ENCODE data around the gene VOPP1.

The VOPP1 gene

DNA sequence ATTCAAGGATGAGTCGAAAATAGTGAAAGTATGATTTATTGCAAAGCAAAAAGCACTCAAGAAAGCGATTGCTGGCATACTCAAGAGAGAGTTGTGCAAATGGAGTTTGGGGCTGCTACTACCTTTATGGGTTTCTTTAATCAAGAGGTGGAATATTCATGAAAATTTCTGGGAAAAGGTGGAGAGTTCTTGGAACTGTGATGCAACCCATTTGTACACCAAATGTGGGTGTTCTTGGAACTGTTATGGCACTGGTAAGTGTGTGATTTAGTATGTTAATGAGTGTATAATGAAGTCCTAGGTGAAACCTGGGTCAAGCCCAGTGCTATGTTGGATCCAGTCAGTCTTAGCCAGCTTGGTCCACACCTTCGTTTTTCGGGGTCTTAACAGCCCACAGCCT, 3.4 kb upstream of the VOPP1 start:
- DNase-seq = no peak

DNA sequence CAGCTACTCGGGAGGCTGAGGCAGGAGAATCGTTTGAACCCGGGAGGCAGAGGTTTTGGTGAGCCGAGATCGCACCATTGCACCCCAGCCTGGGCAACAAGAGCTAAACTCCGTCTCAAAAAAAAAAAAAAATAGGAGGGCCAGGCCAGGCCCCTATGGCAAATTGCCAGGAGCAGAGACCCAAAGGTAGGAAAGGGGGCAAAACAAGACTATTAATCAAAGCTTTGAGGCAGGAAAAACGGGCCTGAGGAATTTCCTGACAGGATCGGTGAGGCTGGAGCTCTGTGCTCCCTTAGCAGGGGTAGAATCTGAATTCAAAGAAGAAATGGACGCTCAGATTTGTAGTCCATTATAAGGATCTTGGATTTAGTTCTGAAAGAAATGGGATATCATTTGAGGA, 2.8 kb upstream of the VOPP1 start:
- no peak for DNase-seq

DNA sequence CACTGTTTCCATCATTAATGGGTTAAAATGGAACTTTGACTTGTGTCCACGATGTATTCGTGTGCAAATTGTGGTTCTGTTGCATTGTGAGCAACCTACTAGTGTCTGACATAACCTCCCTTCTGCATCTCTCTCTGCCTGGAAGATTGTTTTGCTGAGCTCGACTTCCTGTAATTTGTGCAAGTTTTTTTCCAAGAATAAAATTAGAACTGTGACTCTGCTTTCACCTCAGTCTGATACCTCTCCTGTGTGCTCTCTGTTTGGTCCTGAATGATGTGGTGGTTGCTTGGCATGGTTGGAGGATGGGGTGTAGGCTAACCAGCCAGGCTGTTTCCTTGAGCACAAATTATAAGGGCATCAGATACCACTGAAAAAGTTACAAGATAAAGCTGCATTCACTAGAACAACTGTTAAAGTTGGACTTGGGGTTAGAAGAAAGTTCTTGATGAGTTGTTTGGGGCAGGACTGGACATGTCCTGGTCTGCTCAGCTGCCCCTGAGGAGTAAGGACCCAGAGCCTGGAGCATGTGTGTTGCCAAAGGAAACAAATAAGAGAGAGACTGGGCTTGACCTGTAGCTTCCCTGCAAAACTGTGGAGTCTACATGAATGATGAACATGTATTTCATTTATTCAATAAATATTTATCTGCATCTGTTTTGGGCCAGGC, 1.9 kb upstream of the VOPP1 start:
- no peak for DNase-seq

DNA sequence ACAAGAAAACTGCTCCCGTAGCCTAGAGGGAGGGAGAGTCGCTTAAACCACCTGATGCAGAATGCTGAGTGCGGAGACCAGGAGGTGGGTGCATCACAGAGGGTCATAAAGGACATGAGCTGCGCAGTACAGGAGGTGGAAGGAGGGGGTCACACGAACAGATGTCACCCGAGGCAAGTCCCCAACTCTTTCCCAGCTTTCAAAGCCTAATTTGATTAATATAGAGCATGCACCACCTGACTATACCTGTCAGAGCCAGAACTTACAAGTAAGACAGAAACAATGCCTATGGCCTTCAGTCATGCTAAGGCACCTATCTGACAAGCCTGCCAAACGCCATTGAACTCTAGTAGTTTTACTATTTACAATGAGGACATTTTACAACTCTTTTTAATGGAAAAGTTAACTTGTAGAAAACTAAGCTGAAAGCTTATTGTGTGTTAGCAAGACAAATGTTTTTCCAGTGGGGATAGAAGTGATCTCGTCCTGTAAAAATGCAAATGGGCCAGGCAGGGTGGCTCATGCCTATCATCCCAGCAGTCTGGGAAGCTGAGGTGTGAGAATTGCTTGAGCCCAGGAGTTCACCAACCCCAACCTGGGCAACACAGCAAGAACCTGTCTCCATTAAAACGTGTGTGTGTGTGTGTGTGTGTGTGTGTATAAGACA, 1.1 kb upstream of the VOPP1 start:
- no peak for DNase-seq

DNA sequence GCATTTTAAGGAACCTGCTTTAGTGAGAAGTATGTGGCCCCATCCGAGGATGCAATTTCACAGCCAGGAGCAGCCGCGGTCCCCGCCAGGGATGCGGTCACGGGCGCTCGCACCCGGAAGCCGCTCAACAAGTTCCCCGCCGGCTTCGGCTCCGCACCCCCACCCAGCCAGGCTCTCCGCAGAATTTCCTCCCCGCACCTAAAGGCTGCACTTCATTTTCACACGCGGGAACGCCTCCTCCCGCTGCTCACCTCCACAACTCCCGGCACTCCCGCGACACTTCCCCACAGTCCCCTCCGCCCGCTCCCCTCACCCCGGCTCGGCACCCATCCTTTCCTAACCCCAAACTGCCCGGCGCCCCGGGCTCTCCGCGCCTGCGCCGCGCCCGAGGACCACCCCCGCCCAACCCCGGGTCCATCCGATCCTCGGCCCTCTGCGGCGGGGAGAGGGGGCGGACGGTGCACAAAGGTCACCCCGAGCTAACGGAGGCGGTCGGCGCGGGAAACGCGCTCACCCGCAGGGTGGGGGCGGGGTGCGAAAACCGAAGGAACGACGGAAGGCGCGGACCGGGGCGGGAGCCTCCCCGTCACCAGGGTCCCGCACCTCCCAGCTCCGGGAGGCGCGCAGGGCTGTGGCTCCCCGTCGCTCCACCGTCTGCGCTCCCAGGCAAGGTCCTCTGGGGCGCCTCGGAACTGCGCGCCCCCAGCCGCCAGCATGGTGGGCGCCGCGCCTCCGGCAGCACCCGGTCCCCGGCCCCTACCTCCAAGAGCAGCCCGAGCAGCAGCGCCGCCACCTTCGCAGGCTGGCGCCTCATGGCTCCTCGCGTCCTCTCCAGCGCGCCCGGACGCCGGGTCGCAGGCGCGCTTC, 558 bp downstream of the VOPP1 start:
- DNase-seq = peak; percentile 82

DNA sequence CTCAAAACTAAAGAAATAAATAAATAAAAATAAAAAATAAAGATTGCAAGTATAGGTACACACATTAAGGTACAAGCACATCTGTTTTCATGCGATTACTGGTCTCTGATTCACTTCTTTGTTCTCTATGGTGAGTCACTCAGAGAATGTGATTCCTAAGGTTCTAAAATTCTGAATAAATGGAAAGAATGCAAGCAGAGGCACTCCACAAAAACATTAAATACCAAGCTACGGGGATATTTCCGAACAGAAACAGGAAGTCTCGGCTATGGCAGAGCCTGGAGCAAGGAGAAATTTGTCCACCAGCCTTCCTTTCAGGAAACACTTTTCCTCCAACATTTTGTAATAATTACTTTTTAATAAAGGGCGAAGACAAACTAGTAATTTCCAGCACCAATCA, 1.4 kb downstream of the VOPP1 start:
- DNase-seq = no peak

DNA sequence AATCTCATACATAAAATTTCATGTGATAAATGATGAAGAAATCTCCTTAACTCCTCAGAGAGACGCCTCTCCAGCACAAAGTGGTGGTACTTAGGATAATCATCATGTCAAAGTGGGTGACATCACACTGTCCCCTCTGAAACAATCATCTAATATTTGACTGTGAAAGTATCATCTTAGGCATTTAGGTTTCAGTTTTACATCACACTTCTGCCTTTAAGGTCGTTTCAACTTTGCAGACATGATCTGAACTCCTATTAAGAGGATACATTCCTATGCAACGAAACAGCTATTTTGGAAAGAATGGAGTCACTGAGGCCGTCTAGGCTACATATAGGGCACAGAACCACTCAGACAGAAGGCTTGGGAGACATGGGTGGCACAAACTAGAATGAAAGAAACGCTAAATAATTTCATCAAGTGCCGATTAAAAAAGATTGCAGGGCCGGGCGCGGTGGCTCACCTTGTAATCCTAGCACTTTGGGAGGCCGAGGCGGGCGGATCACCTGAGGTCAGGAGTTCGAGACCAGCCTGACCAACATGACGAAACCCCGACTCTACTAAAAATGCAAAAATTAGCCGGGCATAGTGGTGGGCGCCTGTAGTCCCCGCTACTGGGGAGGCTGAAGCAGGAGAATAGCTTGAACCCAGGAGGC, 2.0 kb downstream of the VOPP1 start:
- DNase-seq = no peak

DNA sequence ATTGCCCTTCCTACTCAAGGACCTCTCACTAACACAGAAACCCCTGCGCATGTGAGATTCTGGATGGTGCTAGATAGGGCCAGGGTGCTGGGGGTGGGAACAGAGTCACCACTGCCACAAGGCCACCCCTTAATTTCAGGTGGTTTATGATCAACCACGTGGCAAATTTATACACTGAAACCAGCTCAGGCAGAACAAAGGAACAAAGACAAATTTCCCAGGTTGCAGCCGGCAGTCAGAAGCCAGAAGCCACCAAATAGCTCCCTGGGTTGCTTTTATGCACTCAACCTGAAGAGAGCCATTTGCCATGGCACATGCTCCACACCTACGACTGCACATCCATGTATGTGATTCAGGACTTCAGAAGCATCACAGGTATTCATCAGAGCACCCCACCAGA, 2.5 kb downstream of the VOPP1 start:
- DNase-seq = no peak

DNA sequence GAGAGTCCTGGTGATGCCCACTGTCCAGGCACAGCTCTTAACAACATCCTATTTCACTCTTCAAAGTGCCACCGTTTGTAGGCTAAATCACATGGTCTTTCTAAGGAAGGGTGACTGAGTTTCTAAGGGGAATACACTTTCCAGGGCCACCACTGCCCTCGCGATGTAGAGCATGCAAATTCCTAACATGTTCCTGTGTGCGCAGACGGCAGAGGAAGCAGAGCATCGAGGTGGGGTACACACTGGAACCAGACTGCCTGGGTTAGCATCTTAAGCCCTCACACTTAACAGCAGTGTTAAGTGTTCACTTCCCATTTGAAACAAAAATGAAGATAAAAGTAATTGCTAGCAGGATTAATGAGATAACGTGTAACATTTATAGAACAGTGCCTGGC, 3.0 kb downstream of the VOPP1 start:
- DNase-seq = no peak

DNA sequence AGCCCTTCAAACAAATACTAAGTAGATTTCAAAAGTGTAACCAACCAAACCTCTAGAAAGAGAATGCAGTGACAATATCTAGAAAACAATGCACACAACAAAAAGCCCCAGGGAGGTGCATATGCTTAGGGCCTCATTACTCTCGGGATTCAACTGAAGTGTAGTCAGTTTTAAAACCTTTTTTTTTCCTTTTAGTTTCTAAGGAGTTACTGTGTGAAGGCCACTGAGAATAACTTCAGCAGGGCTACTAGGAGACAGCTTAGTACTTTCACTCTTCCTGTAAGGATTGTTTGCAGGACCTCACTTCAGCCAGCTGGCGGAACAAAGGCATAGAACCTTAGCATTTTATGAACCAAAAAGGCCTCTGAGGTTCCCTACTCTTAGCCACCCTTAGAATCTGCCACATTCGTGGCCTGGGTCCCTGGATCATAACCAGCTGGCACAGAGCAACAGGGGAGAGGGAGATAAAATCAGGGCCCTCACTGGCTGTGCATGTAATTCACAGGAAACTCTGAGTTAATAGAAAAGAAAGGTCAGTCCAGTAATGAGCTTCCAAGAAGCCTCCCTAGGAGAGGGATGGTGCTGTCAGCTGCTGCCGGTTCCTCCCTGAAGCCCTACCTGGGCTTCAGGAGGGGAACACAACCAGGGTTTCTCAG, 3.6 kb downstream of the VOPP1 start:
- DNase-seq = no peak

DNA sequence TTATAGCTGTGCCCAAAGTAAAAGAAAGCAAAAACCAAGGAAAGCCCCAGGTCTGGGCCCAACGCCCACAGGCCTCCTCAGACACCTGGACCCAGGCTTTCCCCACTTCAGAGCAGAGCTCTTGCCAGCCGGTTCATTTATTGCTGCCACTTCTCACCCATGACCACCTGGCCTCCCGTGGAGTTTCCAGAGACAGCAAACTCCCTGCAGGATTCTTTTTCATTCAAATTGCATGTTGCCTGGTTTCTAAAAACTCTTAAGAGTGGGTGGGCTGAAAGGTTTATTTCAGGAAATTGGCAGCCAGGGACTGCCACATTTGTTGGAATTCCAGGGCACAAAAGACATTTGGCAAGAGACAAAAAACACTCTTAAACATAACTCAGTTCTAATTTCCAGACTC, 4.7 kb downstream of the VOPP1 start:
- DNase-seq = no peak

DNA sequence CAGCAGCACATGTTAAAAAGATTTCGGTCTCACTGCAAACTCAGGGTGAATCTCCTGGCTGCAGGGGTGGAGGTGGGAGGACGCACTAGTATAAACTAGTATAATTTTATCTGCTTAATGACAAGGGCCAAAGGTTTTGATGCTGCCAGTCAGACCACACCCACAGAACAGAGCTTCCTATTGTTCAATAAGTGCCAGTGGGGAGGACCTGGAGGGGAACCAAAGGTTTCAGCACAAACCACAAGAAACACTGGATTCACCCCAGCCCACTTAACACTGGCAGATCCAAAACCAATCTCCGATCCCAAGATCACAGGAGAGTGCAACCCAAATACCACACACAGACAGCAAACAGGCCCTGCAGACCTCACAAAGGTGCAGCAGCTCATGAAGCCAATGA, 6.6 kb downstream of the VOPP1 start:
- no peak for DNase-seq

DNA sequence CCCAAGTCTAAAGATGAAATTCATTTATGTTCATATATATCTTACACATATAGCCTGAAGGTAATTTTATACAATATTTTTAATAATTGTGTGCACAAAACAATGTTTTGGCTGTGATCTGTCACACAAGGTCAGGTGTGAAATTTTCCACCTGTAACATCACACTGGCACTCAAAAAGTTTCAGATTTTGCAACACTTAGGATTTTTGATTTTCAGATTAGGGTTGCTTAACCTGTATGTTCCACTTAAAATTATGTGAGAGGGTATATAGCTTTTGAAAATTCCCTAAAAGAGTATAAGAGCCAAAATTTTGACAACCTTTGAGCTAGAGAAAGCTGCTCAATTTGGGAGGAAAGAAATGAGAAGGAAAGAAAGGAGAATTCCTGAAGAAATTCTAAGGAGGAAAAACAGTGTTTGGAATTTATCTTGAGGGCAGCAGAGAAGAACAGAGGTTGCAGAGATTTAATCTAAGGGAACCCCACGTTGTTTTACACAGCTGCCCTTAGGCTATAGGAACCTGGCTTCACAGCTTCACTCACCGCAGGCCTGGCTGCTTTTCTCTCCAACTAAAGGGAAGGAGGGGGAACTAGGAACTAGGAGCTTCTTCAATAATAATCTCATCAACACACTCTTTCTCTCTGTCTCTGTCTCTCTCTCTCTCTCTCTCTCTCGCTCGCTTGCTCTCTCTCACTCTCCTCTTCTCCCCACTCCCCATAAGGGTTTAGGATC, 8.5 kb downstream of the VOPP1 start:
- no peak for DNase-seq

DNA sequence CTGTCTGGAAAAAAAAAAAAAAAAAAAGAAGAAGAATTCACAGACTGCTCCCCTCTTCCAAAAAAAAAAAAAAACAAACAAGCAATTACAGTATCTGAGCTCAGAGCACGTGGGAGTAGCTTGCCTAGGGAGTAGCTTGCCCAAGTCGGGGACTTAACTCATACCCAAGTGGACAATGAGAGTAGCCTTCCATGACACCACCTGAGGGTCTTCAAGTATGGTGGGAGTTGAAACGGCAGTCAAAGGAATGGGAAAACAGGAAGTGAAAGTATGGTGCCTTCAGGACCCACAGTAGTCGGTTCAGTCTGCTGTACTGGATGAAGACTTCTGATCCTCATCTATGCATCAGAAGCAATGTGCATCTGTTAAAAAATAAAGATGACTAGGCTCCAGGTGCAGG, 10.6 kb downstream of the VOPP1 start:
- DNase-seq = no peak

DNA sequence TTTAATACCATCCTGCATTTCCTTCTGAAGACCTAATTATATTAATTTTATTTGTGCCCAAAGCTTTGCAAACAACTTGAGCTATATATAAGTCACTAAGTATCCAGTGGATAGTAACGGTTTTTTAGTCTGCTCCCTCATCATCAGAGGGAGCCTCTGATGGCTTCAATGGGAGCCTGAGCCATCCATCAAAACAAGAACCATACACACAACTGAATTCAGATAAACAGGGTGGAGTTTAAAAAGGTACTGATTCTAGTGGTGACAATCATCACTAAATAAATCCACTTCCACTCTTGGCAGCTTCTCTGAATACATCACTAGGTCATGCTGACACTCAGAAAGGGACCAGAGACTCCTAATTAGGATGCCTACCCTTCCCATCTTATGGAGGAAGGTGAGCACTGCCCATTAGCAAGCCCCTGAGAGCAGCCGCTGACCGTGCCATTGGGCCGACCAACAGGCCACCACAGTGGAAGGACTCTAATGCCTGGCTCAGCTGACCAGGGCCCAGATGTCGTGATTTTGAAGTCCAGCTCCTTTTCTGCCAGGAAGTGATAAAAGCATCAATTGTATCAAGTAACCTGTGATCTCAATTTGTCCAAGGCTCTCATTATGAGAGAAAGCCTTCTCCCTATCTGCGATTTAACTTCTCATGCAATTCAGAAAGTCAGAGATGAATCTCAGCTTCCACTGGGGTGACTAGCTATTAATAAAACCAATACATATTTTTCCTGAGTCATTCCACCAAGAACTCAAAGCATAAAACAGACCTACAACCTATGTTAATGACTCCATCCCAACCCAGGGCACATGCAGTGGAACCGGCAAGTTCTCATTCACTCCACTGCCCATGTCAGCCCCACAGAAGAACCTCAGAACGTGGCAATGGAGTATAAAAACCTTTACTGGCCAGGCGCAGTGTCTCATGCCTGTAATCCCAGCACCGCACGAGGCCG, 13.1 kb downstream of the VOPP1 start:
- no peak for DNase-seq

DNA sequence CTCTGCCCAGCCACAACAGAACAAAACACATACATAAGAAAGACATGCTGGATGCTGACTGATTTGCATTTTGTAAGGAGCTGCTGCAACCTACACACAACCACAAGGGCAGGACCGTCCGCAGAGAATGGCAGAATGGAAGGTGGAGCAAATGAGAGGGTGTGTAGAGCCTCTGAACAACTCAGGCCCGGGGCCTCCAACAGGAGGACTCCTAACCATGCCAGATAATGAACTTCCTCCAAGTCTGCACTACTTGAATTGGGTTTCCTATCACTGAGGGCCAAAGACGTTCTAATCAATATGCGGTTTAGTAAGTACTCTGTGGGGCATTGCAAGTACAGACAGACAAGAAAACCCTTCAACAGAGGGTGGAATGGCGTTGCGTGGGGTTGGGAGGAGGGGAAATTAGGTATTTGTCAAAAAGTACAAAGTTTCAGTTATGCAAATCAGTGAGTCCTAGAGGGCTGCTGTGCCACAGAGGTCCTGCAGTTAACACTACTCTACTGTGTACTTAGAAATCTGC, 14.6 kb downstream of the VOPP1 start:
- DNase-seq = no peak

DNA sequence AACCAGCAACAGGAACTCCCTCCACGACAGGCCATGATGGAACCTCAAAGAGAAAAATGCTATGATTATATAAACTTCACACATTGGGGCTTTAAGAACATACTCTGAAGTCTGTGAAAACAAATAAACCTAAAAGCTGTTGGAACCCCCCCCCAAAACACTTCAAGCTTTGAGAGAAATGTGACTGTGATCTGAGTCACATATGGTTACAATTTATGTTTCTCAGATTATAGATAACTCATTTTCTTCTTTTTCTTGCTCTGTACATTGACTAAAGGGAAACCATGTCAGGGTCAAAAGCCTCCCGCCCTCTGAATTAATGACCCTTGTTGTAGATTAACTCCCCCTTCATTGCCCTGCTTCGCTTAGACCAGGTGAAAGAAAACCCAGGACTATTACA, 15.8 kb downstream of the VOPP1 start:
- DNase-seq = no peak

DNA sequence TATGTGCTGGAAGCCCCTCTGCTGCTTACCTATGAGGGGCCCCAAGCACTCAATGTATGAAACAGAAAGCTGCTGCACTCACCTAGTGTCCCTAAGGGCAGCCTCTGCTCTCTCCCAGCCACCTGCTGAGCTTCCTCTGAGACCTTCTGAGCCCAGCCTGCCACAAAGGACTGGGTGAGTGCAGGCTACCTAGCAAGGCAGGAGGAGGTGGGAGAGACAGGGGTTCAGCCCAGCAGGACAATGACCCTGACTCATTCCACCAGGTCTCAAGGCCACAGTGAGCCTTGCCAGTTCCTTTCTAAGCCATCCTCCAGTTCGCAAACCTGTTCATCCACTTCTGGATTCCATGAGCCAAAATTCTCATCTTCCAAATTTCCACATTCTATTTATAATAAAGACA, 16.3 kb downstream of the VOPP1 start:
- DNase-seq = no peak

DNA sequence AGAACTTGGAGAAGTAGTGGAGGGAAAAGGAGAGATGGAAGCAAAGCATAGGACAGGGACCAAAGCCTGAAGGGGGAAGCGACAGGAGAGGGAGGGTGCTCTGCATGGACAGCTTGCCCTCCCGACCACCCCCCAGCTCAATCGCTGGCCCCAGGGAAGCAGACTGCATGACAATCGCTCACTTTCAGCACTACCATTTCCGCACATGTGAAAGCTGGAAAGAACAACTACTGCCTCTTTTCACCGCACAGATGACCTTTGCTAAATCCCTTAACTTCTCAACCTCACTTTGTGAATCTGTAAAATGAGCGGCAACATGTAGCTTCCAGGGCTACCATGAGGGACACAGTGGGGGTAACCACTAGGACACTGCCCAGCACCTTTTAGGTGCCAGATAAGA, 17.1 kb downstream of the VOPP1 start:
- no peak for DNase-seq

DNA sequence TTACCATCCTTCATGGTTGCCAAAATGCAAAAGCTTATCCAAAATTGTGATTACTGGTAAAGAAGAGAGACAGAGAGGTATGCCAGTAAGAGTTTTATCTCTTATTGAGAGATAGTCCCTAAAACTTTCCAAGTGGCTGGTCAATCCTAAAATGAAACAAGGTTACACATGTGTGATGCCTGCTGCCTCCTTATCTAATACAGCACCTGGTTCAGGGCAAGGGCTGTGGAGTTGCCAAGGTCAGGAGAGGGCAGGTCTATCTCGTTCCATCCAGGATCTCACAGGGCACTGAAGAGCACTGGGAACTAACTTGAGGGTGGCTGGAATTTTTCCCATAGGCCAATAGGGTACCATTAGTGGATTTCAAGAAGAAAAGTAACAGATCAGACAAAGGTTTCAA, 18.3 kb downstream of the VOPP1 start:
- no peak for DNase-seq

DNA sequence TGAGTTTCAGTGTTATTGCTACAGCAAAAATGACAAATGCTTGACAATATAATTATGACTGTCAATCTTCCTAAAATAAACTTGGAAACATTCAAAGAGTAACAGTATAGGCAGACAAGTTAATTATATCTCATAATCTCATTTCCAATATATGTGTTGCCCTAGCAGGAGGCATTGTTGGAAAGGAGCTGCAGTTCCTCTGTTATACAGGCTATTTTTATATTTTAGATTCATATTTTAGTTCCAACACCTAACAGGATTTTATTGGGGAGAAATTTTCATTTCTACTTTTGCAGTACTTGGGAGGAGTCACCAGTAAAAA, 19.3 kb downstream of the VOPP1 start:
- DNase-seq = no peak
